A204.1 (cell line): ENCODE results near the gene MANF.
"Not testable (repeated sequence)": the region's sequence is repeated elsewhere in the genome, so short reads cannot be mapped to it uniquely, and the experiment has no call there.

ENCODE experiments used
- FAIRE-seq: peaks from 2 replicates; lab custom pipeline; 2012; peaks lifted over from hg19 to GRCh38; lab: Jason Lieb, UNC

The MANF gene

DNA sequence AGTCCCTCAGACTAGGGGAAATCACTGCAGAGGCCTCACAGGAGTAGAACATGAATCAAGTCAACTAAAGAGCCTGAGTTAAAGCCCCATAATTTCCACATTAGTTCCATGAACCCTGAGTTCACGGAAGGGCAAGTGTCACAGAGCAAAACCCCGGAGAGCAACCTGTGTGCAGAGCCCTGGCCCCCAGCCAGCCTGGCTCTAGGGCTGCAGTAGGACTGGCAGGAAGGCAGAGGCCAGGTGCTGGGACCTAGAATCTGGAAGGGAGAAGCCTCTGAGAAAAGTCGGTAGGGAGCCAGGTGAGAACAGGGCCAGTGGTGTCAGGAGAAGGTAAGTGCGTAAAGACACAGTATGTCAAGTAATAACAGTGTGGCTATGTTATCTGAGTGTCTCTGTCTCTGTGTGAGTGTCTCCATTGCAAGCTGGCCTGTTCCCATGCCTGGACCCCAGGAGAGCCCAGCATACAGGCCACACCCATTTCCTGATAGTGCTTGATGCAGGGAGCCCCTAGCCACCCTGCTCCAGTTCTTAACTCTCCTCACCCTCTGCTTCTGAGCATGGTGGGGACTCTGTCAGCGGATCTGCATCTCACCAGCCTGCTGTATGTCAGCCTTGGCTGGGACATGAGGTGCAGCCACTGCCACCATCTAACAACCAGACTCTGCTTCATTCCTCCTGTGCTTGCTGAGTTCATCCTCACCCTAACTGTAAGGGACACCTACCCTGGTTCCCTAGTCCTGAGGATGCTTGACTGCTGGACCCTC, 11.3 kb upstream of the MANF start:
- FAIRE-seq: no peak

GRCh38 chr3:51374456-51374855, 10.6 kb upstream of the MANF start:
- no peak for FAIRE-seq

DNA sequence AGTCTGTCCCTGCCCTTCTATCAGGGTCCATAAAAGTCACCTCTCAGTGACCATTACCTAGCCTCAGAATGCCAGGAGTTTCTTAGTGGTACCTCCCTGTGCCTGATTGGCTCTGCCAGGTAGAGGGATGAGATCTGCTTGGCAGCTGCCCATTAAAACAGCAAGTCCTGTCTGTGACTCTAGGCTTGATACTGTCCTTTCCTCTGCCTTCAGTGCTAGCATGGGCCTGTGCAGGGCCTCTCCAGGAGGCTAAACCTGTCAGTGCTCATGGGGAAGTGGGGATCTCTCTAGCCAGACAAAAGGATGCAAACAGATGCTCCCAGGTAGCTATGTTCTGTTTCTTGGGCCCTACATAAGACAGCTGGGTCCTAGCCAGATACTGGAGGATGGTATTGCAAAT, 10.0 kb upstream of the MANF start:
- no peak for FAIRE-seq

DNA sequence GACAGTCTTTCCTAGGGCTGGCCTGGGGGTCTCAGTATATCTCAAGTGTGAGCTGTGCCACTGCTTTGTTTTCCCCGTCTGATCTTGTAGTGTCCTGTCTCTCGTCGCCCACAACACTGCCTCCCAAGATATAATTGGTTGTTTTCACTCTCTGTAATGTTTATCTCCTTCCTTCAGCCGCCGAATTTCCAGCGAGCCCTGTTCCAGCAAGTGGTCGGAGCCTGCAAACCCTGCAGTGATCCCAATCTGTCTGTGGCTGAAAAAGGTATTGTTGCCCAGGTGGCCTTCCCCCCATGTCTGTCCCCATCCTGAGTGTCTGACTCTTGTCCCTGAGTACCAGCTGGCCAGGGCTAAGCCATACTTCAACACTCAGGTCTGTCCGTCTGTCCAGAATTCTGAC, 9.5 kb upstream of the MANF start:
- FAIRE-seq: no peak

DNA sequence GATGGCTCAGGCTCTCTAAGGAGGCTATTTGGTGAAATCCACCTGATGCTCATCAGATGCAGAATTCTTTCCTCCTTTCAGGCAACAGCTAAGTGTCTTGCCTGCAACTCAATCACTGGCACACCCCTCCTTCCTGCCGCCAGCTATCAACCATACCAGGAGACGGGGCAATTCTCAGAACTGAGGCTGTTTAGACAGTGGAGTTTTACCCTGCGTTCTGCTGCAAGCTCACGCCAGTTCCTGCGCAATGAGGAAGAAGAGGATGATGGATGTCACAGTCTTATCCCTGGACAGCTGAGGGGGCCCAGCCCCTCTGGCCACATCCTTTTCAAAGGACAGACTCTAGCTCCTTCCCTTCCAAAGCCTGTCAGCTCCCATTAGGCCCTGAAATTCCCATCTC, 7.0 kb upstream of the MANF start:
- no peak for FAIRE-seq

GRCh38 chr3:51378726-51379125, 6.4 kb upstream of the MANF start:
- no peak for FAIRE-seq

DNA sequence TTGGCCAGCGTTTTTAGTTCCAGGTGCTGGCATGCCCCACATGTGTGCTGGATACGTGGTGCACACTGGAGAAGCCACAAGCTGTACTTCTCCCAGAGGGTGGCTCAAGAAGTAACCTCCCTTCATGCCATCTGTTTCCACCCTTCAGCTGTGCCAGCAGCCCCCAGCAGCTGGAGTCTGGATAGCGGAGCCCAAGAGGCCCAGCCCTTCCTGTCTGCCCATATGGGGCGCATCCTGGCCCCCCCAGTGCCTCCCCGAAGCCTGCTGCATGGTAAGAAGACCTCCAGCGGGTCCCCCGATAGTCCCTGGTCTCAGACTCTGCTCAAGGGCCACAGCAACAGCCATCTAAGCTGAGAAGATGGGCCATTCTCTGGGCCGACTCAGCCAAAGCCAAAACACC, 5.8 kb upstream of the MANF start:
- FAIRE-seq: no peak

- FAIRE-seq: no peak
These were observed 5.2 kb upstream of the MANF start for GRCh38 chr3:51379746-51380455.

DNA sequence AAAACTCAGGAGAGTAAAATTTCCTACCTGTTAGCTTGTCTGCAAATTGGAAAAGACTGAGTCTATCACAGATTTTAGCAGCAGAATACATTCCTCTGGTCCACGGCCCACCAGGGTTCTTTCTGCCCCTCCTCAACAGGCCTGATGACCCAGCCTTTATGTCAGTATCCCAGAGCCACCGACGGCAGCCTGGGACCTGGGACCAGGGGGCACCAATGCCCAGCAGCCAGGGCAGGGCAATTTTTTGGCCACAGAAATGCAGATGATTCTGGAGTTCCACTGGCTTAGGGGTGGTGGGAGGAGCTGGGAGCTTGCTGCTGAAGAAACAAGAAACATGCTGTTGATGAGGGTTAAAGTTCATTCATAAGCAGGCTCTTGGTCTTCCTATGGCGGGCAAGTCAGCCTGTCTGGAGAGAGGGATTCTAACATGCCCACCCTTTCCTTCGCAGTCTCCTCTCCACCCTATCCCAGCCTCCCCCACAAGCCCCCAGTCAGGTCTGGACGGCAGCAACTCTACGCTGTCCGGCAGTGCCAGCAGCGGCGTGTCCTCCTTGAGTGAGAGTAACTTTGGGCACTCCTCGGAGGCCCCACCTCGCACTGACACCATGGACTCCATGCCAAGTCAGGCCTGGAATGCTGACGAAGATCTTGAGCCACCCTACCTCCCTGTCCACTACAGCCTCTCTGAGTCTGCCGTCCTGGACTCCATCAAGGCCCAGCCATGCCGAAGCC, 4.3 kb upstream of the MANF start:
- FAIRE-seq: no peak

- FAIRE-seq: no peak
These were observed 3.8 kb upstream of the MANF start for GRCh38 chr3:51381333-51381705.

- no peak for FAIRE-seq
These were observed 2.9 kb upstream of the MANF start for GRCh38 chr3:51382076-51382745.

- no peak for FAIRE-seq
These were observed 2.0 kb upstream of the MANF start for GRCh38 chr3:51382947-51383578.

DNA sequence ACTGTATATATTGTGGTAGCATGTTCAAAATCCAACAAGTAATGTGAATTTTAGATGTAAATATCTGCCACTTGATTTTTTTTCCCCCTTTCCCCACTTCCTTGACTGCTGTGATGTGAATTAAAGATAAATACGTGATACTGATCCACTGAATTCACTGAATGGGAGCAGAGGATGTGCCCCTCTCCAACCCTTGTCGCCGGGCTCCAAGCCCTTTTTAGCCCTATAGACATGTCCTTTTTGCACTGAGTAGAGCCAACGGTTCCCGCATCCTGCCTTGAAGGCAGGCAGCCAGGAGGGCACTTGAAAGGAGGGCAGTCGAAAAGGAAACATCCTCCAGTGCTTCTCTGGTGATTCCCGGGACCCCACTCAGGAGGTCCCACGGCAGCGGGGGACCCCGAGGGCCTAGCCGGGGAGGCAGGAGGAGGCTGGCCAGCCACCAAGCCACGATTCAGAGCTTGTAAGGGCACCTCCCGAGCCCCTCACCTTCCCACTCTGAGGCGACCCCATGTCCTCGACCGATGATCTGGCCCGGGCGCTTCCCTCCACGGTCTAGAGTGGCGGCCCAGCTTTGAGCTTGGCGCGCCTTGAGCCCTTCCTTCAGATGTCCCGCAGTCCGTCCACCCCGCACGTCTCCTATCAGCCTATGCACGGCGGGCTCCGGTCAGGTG, 901 bp upstream of the MANF start:
- no peak for FAIRE-seq

- FAIRE-seq: no peak
These were observed 565 bp downstream of the MANF start for GRCh38 chr3:51385621-51386091.

DNA sequence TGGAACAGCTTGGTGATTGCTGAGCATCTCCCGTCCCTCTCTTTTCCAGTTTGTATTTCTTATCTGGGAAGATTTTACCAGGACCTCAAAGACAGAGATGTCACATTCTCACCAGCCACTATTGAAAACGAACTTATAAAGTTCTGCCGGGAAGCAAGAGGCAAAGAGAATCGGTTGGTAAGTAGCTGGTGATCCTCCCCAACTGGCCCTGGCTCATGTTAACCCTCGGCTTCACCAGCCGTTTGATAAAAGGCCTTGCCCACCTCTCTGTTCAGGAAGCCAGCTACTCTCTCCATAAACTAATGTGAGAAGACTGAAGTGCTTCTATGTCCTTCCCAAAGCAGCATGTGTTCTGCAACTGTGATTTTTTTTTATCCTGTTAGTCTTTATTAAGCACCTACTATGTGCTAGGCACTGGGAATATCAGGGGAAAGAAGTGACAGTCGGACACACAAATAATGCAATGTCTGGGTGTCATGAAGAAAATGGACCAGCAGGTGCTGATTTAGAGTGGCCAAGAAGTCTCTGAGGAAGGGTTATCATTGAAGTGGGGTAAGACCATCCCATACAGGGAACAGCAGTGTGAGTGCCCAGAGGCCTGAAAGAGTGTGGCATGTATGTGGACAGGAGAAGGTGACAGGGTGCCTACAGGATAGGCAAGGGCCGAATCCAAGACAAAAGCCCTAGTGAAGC, 1.2 kb downstream of the MANF start:
- no peak for FAIRE-seq

GRCh38 chr3:51386852-51387229, 1.8 kb downstream of the MANF start:
- FAIRE-seq: no peak

- not testable (repeated sequence) for FAIRE-seq
These were observed 2.2 kb downstream of the MANF start for GRCh38 chr3:51387281-51387680.

DNA sequence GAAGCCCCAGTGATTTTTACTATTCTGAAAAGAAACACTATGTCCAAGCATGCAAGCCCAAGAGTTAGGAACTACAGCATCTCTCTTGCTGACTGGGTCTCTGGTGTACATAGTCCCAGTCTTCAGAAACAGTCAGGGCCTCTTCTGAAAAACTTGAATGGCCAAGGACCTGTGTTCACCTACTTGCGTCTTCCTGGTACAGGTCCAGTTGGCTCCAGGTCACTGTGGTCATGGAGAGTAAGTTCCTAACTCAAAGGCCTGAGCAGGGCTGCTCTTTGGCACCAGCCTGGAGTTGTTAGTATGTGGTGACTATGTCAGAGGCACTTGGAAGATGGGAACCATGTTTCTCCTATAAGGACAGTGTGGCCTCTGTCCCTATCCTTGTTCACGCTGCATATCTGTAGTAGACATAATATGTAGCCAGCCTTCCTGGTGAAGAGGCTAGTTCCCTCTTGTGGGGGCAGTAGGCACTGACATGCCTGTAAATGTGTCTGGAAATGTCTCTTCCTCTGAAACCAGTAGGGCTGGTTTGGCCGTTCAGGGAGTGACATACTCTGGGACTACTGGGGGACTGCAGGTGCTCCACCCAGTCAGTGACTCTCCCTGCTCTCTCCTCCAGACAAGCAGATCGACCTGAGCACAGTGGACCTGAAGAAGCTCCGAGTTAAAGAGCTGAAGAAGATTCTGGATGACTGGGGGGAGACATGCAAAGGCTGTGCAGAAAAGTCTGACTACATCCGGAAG, 3.4 kb downstream of the MANF start:
- no peak for FAIRE-seq

DNA sequence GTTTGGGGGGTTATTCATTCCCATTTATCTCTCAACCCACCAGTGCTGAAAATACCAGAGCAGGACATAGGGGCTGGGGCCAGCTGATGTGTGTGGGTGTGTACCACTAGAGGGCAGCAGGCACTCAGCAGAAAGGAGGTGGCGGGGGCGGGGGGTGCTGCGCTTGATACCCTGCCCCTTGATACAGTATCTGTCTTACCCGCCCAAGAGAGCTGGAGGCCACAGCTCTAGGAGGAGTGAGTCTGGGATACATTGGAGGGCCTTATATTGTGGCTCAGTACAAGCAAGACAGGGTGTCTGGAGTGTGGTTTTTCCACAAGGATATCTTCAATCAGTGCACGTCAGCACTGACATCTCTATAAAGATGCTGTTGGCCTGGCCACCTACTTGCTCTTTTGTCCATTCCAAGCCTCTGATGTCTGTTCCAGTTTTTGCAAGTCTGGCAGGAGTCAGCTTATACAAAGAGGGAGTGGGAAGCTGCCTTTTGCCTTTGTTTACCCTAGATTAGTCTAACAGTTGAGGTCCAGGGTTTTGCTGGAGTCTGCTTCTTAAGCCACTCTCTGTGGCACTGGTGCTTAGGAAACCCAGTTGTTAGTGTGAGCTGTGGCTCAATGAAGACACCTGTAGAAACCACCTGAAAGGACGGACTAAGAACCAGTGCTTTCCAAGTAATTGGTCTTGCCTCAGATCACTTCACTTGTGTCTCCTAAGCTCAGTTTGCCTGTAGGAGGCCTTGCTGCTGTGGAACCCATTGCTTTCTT, 4.5 kb downstream of the MANF start:
- FAIRE-seq: no peak
